A673 (cell line): ENCODE results near the gene GPR156.

Experiments
- CTCF ChIP-seq: fragments of 300-800, 200-600 bp; sonication (generic); conservative IDR thresholded peaks from 2 replicates; pipeline ENCODE4 v1.5.1; 2017; ENCODE audit warnings: low read depth, mild to moderate bottlenecking, antibody characterized with exemption, low read length, moderate library complexity, mixed read lengths
- EZH2 ChIP-seq: fragments of 200-600 bp; sonication (generic); IDR thresholded peaks from 2 replicates; pipeline ENCODE4 v1.6.1; 2017; ENCODE audit warnings: borderline replicate concordance, low read depth, mild to moderate bottlenecking, mixed read lengths, antibody characterized with exemption, low read length; ENCODE audit not compliant: poor library complexity, severe bottlenecking

GRCh38 chr3:120331076-120331475, 46.1 kb upstream of the GPR156 start:
- TF ChIP-seq CTCF (no peak), EZH2 (no peak)
